Breast epithelium (tissue), 4 donors: ENCODE results near the gene JPH3. TPM values are rescaled to one million over a fixed set of nuclear protein-coding genes. Genes with fewer than 3 reads are reported as not detected.

Experiments
- DNase-seq, 2 donors: peaks; one replicate each; pipeline ENCODE4 v3.0.0-alpha.2; 2019; ENCODE audit warnings: low spot score in 2 of 2
- H3K27ac ChIP-seq, 2 donors: fragments of 200-600 bp; sonication (generic) in 1 of 2; one replicate each; pipeline ENCODE4 v1.5.1; 2016 to 2019; ENCODE audit warnings: mild to moderate bottlenecking in 1 of 2
- H3K27me3 ChIP-seq, 2 donors: fragments of 200-600 bp; sonication (generic) in 1 of 2; one replicate each; pipeline versions ENCODE4 v1.5.1 to v1.6.0; 2017 to 2019; ENCODE audit warnings: control low read depth in 1 of 2, mild to moderate bottlenecking in 1 of 2
- H3K36me3 ChIP-seq: fragments of 200-600 bp; one replicate; pipeline ENCODE4 v1.5.1; 2019
- H3K4me1 ChIP-seq, 2 donors: fragments of 200-600 bp; sonication (generic); one replicate each; pipeline ENCODE4 v1.5.1; 2016 to 2019; ENCODE audit warnings: control low read depth in 1 of 2
- H3K4me3 ChIP-seq, 3 donors: fragments of 200-600 bp; sonication (generic); 1 replicate in 2 of 3; 2 replicates in 1 of 3; pipeline ENCODE4 v1.5.1; 2016 to 2019; ENCODE audit warnings: mild to moderate bottlenecking in 3 of 3, moderate library complexity in 2 of 3
- H3K9me3 ChIP-seq, 2 donors: fragments of 200-600 bp; sonication (generic) in 1 of 2; one replicate each; pipeline ENCODE4 v1.5.1; 2016 to 2019; ENCODE audit warnings: control low read depth in 1 of 2
- POLR2A ChIP-seq: fragments of 450-650 bp; IDR thresholded peaks from one replicate; pipeline ENCODE4 v1.6.1; 2016; ENCODE audit warnings: antibody characterized with exemption, mild to moderate bottlenecking, moderate library complexity
- POLR2AphosphoS5 ChIP-seq, 3 donors: sonication (generic); formaldehyde crosslinking; IDR thresholded peaks; one replicate each; pipeline ENCODE4 v1.6.1; 2017; ENCODE audit warnings: antibody characterized with exemption in 3 of 3
- intact Hi-C: fragments of 100-400 bp; cut with DNase I; formaldehyde crosslinking; loops from one replicate; pipeline ENCODE4 v1.15.1; 2023; ENCODE audit warnings: low total_unique reads
- total RNA-seq, 3 donors: library from RNA; depleted of rRNA; stranded (reverse); fragments of >200 nt; gene quantifications; one replicate each; pipeline ENCODE4 v1.1.0, GENCODE V29; 2016
- TF ChIP-seq, protein P1 (sequence below), 3 donors: fragments of 450-650 bp; IDR thresholded peaks; one replicate each; pipeline ENCODE4 v1.5.1; 2016 to 2017; ENCODE audit warnings: antibody characterized with exemption in 3 of 3, mild to moderate bottlenecking in 3 of 3, moderate library complexity in 3 of 3

Gene JPH3
- total RNA-seq, 3 donors from 2014 or later: 0.33 TPM; not detected in 2

DNA sequence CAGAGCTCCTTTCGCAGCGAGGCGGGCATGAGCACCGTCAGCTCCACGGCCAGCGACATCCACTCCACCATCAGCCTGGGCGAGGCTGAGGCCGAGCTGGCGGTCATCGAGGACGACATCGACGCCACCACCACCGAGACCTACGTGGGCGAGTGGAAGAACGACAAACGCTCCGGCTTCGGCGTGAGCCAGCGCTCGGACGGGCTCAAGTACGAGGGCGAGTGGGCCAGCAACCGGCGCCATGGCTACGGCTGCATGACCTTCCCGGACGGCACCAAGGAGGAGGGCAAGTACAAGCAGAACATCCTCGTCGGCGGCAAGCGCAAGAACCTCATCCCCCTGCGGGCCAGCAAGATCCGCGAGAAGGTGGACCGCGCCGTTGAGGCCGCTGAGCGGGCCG, 42.3 kb downstream of the JPH3 start:
- intact Hi-C loops: no loop called here

DNA sequence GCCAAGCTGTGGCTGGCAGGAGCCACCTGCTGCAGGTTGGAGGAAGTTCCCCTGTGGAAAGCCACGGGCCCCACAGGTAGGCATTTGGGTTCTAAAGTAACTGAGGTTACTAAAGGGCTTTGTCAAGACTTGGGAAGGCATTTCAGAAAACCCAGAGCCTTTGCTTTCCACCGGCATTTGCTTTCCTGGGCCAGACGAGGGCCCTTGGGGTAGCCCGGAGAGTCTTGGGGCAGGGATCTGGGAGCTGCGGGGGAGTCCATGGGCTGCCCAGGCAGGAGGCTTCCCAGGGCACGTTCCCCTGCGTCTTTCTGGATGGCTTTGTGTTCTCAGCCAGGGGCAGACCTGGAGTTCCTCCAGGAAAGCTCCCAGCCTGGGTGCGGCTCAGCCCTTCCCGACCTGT, 43.5 kb downstream of the JPH3 start:
- H3K9me3 ChIP-seq: no peaks in the 10 kb centered on the region
- no peaks in the 10 kb centered on the region for H3K4me1 ChIP-seq
- intact Hi-C loops: no loop called here
- TF ChIP-seq, protein P1, sequence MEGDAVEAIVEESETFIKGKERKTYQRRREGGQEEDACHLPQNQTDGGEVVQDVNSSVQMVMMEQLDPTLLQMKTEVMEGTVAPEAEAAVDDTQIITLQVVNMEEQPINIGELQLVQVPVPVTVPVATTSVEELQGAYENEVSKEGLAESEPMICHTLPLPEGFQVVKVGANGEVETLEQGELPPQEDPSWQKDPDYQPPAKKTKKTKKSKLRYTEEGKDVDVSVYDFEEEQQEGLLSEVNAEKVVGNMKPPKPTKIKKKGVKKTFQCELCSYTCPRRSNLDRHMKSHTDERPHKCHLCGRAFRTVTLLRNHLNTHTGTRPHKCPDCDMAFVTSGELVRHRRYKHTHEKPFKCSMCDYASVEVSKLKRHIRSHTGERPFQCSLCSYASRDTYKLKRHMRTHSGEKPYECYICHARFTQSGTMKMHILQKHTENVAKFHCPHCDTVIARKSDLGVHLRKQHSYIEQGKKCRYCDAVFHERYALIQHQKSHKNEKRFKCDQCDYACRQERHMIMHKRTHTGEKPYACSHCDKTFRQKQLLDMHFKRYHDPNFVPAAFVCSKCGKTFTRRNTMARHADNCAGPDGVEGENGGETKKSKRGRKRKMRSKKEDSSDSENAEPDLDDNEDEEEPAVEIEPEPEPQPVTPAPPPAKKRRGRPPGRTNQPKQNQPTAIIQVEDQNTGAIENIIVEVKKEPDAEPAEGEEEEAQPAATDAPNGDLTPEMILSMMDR (IDR thresholded peaks at IDR 0.05): no peak
- TF ChIP-seq POLR2AphosphoS5 (IDR thresholded peaks at IDR 0.05) (no peak), POLR2A (no peak)
- H3K4me3 ChIP-seq: no peak overlapping the region
- no peaks in the 10 kb centered on the region for H3K36me3 ChIP-seq
- DNase-seq: no peak
- H3K27me3 ChIP-seq: peaks cover 0 to 52% of the 10 kb centered on the region in 2 donors
- H3K27ac ChIP-seq: no peak overlapping the region

More for the DNA sequence above, 42.3 kb downstream of the JPH3 start:
- TF ChIP-seq POLR2A (no peak), POLR2AphosphoS5 (IDR thresholded peaks at IDR 0.05) (no peak)
- TF ChIP-seq, protein P1 (IDR thresholded peaks at IDR 0.05): no peak
- Histone ChIP-seq H3K4me3 (no peak overlapping the region), H3K27me3 (peaks cover 0 to 50% of the 10 kb centered on the region in 2 donors), H3K27ac (no peak overlapping the region), H3K9me3 (no peaks in the 10 kb centered on the region), H3K36me3 (no peaks in the 10 kb centered on the region), H3K4me1 (no peaks in the 10 kb centered on the region)
- no peak for DNase-seq

DNA sequence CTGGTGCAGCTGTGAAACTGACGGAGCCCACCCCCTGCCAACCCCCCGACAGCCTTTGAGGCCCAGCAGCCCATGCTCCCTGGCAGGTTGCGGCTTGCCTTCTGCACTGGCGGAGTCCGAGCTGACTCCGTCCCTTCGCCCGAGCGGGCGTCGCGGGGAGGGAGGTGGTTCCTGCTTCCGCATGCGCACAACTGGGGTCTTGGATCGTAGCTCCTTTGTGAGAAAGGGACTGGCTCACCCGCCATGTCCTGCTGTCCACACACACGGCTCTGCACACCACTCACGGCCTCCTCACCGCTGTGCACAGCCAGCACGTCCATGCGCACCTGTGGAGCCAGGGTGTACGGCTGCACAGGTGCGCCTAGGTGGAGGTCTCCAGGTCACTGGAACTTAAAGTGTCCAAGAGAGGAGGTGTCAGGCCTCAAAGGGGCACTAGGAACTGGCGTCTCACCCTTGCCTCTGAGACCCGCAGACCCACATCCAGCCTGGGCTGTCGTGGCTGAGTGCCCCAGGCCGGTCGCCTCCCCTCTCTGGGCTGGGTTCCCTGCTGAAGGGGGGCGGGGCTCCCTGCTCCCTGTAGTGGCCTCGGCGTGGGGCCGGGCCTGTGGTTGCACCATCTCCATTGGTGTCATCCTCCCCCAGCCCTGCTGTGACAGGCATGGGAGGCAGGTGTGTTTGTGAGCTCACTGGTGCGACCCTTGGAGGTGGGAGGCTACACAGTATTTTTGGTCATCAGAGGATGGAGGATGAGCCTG, 45.3 kb downstream of the JPH3 start:
- TF ChIP-seq POLR2AphosphoS5 (IDR thresholded peaks at IDR 0.05) (no peak), POLR2A (no peak)
- TF ChIP-seq, protein P1 (IDR thresholded peaks at IDR 0.05): no peak
- Histone ChIP-seq H3K27me3 (peaks cover 0 to 36% of the 10 kb centered on the region in 2 donors), H3K4me1 (no peaks in the 10 kb centered on the region), H3K27ac (no peak overlapping the region), H3K9me3 (no peaks in the 10 kb centered on the region), H3K36me3 (no peaks in the 10 kb centered on the region), H3K4me3 (no peak overlapping the region)
- intact Hi-C loops: no loop called here
- DNase-seq: no peak

DNA sequence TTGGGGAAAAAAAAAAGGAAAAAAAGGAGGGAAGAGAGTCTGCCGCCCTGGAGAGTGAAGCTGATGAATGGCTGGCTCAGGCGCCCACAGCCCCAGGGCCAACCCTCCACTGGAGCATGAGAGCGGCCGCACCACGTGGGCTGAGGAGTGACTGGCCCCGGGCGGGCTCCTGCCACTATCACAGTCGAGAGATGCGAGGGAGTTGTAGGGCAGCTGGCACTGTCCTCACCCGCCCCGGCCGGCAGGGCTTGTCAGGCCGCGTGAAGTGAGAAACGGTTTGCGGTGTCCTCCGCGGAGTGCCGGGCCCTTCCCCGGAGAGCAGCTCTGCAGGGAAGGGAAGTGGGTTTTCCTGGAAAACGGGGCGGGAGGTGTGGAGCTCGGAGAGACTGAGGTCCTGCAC, 45.9 kb downstream of the JPH3 start:
- H3K36me3 ChIP-seq: no peaks in the 10 kb centered on the region
- no peak overlapping the region for H3K27ac ChIP-seq
- H3K4me3 ChIP-seq: no peak overlapping the region
- intact Hi-C loops: no loop called here
- no peaks in the 10 kb centered on the region for H3K9me3 ChIP-seq
- TF ChIP-seq POLR2AphosphoS5 (IDR thresholded peaks at IDR 0.05) (no peak), POLR2A (no peak)
- H3K4me1 ChIP-seq: no peaks in the 10 kb centered on the region
- peaks cover 0 to 36% of the 10 kb centered on the region in 2 donors for H3K27me3 ChIP-seq
- no peak for DNase-seq

DNA sequence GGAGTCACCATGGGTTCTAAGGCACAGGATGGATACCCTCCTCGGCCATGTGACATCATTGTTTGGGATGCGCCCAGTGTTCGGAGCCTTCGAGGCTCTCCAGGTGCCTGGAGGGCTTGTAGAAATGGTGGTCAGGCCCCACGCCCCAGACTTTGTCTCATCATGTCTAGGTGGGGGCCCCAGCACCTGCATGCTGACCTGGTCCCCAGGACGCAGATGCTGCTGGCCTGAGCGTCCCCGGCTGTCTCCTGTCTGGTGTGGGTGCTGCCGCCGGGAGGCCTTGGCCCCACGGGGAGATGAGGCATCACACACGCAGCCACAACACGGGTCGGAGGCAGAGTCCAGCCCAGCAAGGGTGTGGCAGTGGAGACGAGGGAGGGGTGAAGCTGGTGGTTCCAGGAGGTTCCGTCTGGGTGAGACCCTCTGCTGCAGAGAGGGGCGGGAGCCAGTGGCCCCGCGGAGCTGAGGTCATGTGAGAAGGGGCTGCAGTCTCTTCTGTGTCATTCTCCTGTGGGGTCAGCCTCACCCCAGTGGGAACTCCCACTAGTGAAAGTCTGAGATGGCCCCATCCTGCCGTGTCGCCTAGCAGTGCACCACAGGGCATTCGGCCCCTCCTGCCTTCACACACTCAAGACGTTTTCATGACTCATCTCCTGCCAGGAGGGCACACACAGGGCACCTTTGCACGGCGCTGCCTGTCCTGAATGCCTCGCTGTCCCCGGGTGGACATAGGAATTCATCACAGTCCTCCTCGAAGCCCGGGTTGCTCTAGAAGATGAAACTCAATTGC, 46.6 kb downstream of the JPH3 start:
- no peak for DNase-seq
- no peaks in the 10 kb centered on the region for H3K36me3 ChIP-seq
- H3K27ac ChIP-seq: no peak overlapping the region
- H3K27me3 ChIP-seq: peaks cover 0 to 36% of the 10 kb centered on the region in 2 donors
- no peak overlapping the region for H3K4me3 ChIP-seq
- no peaks in the 10 kb centered on the region for H3K4me1 ChIP-seq
- intact Hi-C loops: no loop called here
- no peaks in the 10 kb centered on the region for H3K9me3 ChIP-seq
- TF ChIP-seq POLR2A (no peak), POLR2AphosphoS5 (IDR thresholded peaks at IDR 0.05) (no peak)
- TF ChIP-seq, protein P1 (IDR thresholded peaks at IDR 0.05): no peak
